GM23338 (cell line): Measurements from ENCODE around the gene NBDY. TPM values are rescaled to one million over a fixed set of nuclear protein-coding genes. Genes with fewer than 3 reads are reported as not detected.

Experiments used
- ATAC-seq: fragments of 200-7000 bp; cut with Tn5 transposase; 3 replicates; pipeline ENCODE4 v1.9.1; 2020
- DNase-seq: peaks from one replicate; pipeline ENCODE4 v3.0.0-alpha.2; 2015; ENCODE audit warnings: low spot score
- H2AFZ ChIP-seq: fragments of 200-600 bp; sonication (generic); 2 replicates; pipeline ENCODE4 v1.8.0; 2016; ENCODE audit warnings: antibody characterized with exemption, mild to moderate bottlenecking, moderate library complexity
- H3F3A ChIP-seq: fragments of 200-600 bp; sonication (generic); replicated peaks from 2 replicates; pipeline ENCODE4 v1.8.0; 2017; ENCODE audit warnings: antibody characterized with exemption, mixed run types, low read depth
- H3K27ac ChIP-seq: fragments of 200-600 bp; sonication (generic); 2 replicates; pipeline ENCODE4 v1.6.1; 2016; ENCODE audit warnings: low read depth
- H3K27me3 ChIP-seq: fragments of 200-600 bp; sonication (generic); 2 replicates; pipeline ENCODE4 v1.8.0; 2016; ENCODE audit warnings: mild to moderate bottlenecking, mixed run types, moderate library complexity; ENCODE audit not compliant: insufficient read depth
- H3K36me3 ChIP-seq: fragments of 200-600 bp; sonication (generic); 2 replicates; pipeline ENCODE4 v1.8.0; 2016; ENCODE audit warnings: mild to moderate bottlenecking; ENCODE audit not compliant: insufficient read depth
- H3K4me1 ChIP-seq: fragments of 200-600 bp; sonication (generic); 2 replicates; pipeline ENCODE4 v1.8.0; 2016; ENCODE audit warnings: mild to moderate bottlenecking, moderate library complexity; ENCODE audit not compliant: insufficient read depth
- H3K4me2 ChIP-seq: fragments of 200-600 bp; sonication (generic); 2 replicates; pipeline ENCODE4 v1.7.1; 2017; ENCODE audit warnings: mixed run types
- H3K4me3 ChIP-seq: fragments of 200-600 bp; sonication (generic); 2 replicates; pipeline ENCODE4 v1.6.1; 2016; ENCODE audit warnings: mixed run types
- H3K79me2 ChIP-seq: fragments of 200-600 bp; sonication (generic); replicated peaks from 2 replicates; pipeline ENCODE4 v1.8.0; 2017; ENCODE audit warnings: mild to moderate bottlenecking; ENCODE audit not compliant: insufficient read depth
- H3K9me2 ChIP-seq: fragments of 200-600 bp; sonication (generic); 2 replicates; pipeline ENCODE4 v1.8.0; 2017; ENCODE audit not compliant: insufficient read depth
- H4K20me1 ChIP-seq: fragments of 200-600 bp; sonication (generic); replicated peaks from 2 replicates; pipeline ENCODE4 v1.8.0; 2017; ENCODE audit warnings: mild to moderate bottlenecking; ENCODE audit not compliant: insufficient read depth
- H3K27ac Mint-ChIP-seq: 2 replicates; pipeline ENCODE4 v1.8.0; 2020; ENCODE audit warnings: inconsistent platforms, mild to moderate bottlenecking, moderate library complexity, mixed read lengths
- H3K27me3 Mint-ChIP-seq: 3 replicates; pipeline ENCODE4 v1.8.0; 2022; ENCODE audit warnings: low read depth, mild to moderate bottlenecking, moderate library complexity, mixed read lengths, inconsistent platforms; ENCODE audit not compliant: insufficient read depth, poor library complexity
- H3K36me3 Mint-ChIP-seq: 3 replicates; pipeline ENCODE4 v1.8.0; 2021; ENCODE audit warnings: low read depth, mild to moderate bottlenecking, inconsistent platforms, moderate library complexity, mixed read lengths
- H3K4me1 Mint-ChIP-seq: 3 replicates; pipeline ENCODE4 v1.8.0; 2020; ENCODE audit warnings: mild to moderate bottlenecking, inconsistent platforms, mixed read lengths
- H3K4me3 Mint-ChIP-seq: 3 replicates; pipeline ENCODE4 v1.8.0; 2021; ENCODE audit warnings: moderate library complexity, mild to moderate bottlenecking, inconsistent platforms, mixed read lengths
- H3K9me3 Mint-ChIP-seq: 3 replicates; pipeline ENCODE4 v1.8.0; 2020; ENCODE audit warnings: moderate library complexity, mild to moderate bottlenecking, inconsistent platforms, mixed read lengths
- CREB1 ChIP-seq: fragments of 250-450 bp; sonication (Bioruptor Pico); IDR thresholded peaks from 2 replicates; pipeline ENCODE4 v1.5.0; 2020; ENCODE audit warnings: low read depth, mild to moderate bottlenecking, moderate library complexity
- ETS1 ChIP-seq: IDR thresholded peaks from 2 replicates; pipeline ENCODE4 v1.6.1; 2016; ENCODE audit warnings: antibody characterized with exemption
- EZH2 ChIP-seq: fragments of 200-600 bp; sonication (generic); IDR thresholded peaks from one replicate; pipeline ENCODE4 v1.8.0; 2017; ENCODE audit warnings: antibody characterized with exemption, mild to moderate bottlenecking, low read depth; ENCODE audit not compliant: unreplicated experiment
- EZH2phosphoT487 ChIP-seq: fragments of 200-600 bp; sonication (generic); IDR thresholded peaks from one replicate; pipeline ENCODE4 v1.8.1; 2018; ENCODE audit warnings: antibody characterized with exemption; ENCODE audit not compliant: unreplicated experiment
- JUNB ChIP-seq: IDR thresholded peaks from one replicate; pipeline ENCODE4 v1.6.1; 2016; ENCODE audit warnings: antibody characterized with exemption; ENCODE audit not compliant: unreplicated experiment
- NANOG ChIP-seq: IDR thresholded peaks from 2 replicates; pipeline ENCODE4 v1.6.1; 2016; ENCODE audit warnings: antibody characterized with exemption, borderline replicate concordance
- POLR2AphosphoS5 ChIP-seq: IDR thresholded peaks from 2 replicates; pipeline ENCODE4 v1.6.1; 2016; ENCODE audit warnings: antibody characterized with exemption, low read depth
- REST ChIP-seq: IDR thresholded peaks from one replicate; pipeline ENCODE4 v1.6.1; 2018; ENCODE audit warnings: antibody characterized with exemption; ENCODE audit not compliant: unreplicated experiment
- STAT1 ChIP-seq: IDR thresholded peaks from one replicate; pipeline ENCODE4 v1.6.1; 2016; ENCODE audit warnings: antibody characterized with exemption; ENCODE audit not compliant: unreplicated experiment
- ZNF114 ChIP-seq: fragments of 250-450 bp; sonication (Bioruptor Pico); IDR thresholded peaks from 2 replicates; pipeline ENCODE4 v1.5.0; 2020; ENCODE audit warnings: mild to moderate bottlenecking, moderate library complexity
- ZNF331 ChIP-seq: fragments of 250-450 bp; sonication (Bioruptor Pico); IDR thresholded peaks from 2 replicates; pipeline ENCODE4 v1.5.0; 2020; ENCODE audit warnings: low read depth, mild to moderate bottlenecking, moderate library complexity
- ZNF462 ChIP-seq: fragments of 250-450 bp; sonication (Bioruptor Pico); IDR thresholded peaks from 2 replicates; pipeline ENCODE4 v1.5.0; 2020; ENCODE audit warnings: mild to moderate bottlenecking, moderate library complexity
- polyA plus RNA-seq: library from polyadenylated mRNA; unstranded; fragments of >200 nt; fragmentation: Nextera tagmentation; extraction: Ambion mirVana; gene quantifications from 2 replicates; pipeline ENCODE4 v1.2.1, GENCODE V29; 2016
- total RNA-seq: library from RNA; depleted of rRNA; stranded (reverse); fragments of >200 nt; shearing (Covaris generic); gene quantifications from 2 replicates; pipeline ENCODE4 v1.2.3, GENCODE V29; 2014
- TF ChIP-seq, protein P1 (sequence below), 2 experiments: fragments of 200-600 bp in 1 of 2; sonication (generic) in 1 of 2; conservative IDR thresholded peaks; 2 replicates each; pipeline versions ENCODE4 v1.5.1 to v1.6.1; 2016 to 2017; ENCODE audit warnings: antibody characterized with exemption in 2 of 2, low read depth in 2 of 2, mild to moderate bottlenecking in 2 of 2, moderate library complexity in 1 of 2

The NBDY gene
- total and polyA plus RNA-seq, 2 experiments from 2014 or later: 9.6 to 206 TPM

DNA sequence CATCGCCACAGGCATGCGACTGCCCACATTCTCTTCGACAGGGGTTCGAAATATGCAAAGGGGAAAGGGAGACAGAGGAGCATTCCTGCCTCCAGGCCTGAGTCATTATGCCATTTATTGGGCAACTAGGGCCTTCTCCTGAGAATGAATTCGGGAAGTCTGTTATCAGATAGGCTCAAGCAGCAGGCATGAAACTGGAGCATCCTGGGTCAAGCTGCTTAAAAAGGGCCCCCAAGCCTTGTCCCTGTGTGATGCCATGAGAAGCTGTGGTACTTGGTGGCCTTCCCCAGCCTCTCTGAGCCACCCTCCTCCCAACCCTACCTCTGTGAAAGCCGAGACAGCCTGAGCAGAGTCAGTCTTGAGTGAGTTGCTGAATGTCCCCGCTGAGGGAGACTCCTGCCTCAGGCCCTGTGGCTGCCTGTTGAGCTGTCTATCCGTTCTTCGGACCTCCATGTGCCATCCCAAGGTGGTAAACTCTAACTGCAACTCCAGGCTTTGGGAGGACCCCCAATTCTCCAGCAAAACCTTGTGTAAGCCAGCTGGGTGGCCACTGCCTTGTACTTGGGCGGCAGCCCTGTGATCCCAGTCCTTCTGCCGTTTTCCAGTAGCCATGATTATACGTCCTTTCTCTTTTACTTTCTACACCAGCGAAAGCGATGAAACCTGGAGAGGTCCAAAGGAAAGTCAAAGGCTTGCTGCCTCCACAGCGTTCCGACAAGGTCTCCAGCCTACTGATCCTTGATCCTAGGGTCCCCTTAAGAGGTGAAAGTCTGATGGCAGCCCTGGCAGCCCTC lies 37.7 kb downstream of the NBDY start:
- Mint-ChIP-seq H3K27ac (no peak overlapping the region; the same call in 1 of the 2 replicates), H3K9me3 (no peaks in the 10 kb centered on the region), H3K4me3 (no peak overlapping the region), H3K4me1 (peaks cover 14% of the 10 kb centered on the region; the same call in 2 of the 3 replicates), H3K36me3 (peaks cover 12% of the 10 kb centered on the region), H3K27me3 (peaks cover 3% of the 10 kb centered on the region)
- DNase-seq (no peak), ATAC-seq (no peak)
- H3K9me2 ChIP-seq: no peaks in the 10 kb centered on the region
- H3F3A ChIP-seq: no peaks in the 10 kb centered on the region
- H3K4me2 ChIP-seq: no peak overlapping the region
- no peaks in the 10 kb centered on the region; the same call in 1 of the 2 replicates for H4K20me1 ChIP-seq
- no peak for TF ChIP-seq JUNB
- no peak for TF ChIP-seq CREB1 (CRISPR knock-in tag)
- TF ChIP-seq ZNF462 (CRISPR knock-in tag): no peak
- TF ChIP-seq ZNF331 (CRISPR knock-in tag): no peak
- no peak for TF ChIP-seq EZH2phosphoT487
- TF ChIP-seq, protein P1, sequence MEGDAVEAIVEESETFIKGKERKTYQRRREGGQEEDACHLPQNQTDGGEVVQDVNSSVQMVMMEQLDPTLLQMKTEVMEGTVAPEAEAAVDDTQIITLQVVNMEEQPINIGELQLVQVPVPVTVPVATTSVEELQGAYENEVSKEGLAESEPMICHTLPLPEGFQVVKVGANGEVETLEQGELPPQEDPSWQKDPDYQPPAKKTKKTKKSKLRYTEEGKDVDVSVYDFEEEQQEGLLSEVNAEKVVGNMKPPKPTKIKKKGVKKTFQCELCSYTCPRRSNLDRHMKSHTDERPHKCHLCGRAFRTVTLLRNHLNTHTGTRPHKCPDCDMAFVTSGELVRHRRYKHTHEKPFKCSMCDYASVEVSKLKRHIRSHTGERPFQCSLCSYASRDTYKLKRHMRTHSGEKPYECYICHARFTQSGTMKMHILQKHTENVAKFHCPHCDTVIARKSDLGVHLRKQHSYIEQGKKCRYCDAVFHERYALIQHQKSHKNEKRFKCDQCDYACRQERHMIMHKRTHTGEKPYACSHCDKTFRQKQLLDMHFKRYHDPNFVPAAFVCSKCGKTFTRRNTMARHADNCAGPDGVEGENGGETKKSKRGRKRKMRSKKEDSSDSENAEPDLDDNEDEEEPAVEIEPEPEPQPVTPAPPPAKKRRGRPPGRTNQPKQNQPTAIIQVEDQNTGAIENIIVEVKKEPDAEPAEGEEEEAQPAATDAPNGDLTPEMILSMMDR (conservative IDR thresholded peaks at IDR 0.05; ENCODE audit: low read depth in 2 of 2): no peak
- no peak for TF ChIP-seq ZNF114 (CRISPR knock-in tag)
- no peak for TF ChIP-seq NANOG
- TF ChIP-seq STAT1: no peak
- TF ChIP-seq REST: no peak
- no peak for TF ChIP-seq POLR2AphosphoS5
- no peak for TF ChIP-seq ETS1
- TF ChIP-seq EZH2: no peak
- H3K36me3 ChIP-seq: no peaks in the 10 kb centered on the region
- H3K27me3 ChIP-seq: no peaks in the 10 kb centered on the region
- no peak overlapping the region for H3K4me3 ChIP-seq
- H3K4me1 ChIP-seq: no peaks in the 10 kb centered on the region
- peaks cover 11% of the 10 kb centered on the region; the same call in 1 of the 2 replicates for H3K79me2 ChIP-seq
- no peak overlapping the region for H2AFZ ChIP-seq
- no peak overlapping the region for H3K27ac ChIP-seq
